HEK293 (cell line): ENCODE data around the gene COX10.

Source experiments
- CTCF ChIA-PET: fragments of 350-600 bp; formaldehyde crosslinking; extraction: SDS; loops from one replicate; lab custom pipeline; 2021; ENCODE audit warnings: antibody characterized with exemption; lab: Yijun Ruan, JAX
- POLR2A ChIA-PET: fragments of 300-600 bp; formaldehyde crosslinking; extraction: SDS; loops from one replicate; lab custom pipeline; 2020; ENCODE audit warnings: antibody characterized with exemption, inconsistent platforms; lab: Yijun Ruan, JAX
- H3K27ac ChIP-seq: fragments of 200-500 bp; sonication (Bioruptor generic); 2 replicates; pipeline ENCODE4 v1.5.1; 2014; ENCODE audit warnings: low read depth, low read length, control low read depth, inconsistent platforms; ENCODE audit errors: extremely low read depth
- H3K36me3 ChIP-seq, 2 experiments: fragments of 200-500 bp in 1 of 2; sonication (Bioruptor generic) in 1 of 2; 1 replicate in 1 of 2; 2 replicates in 1 of 2; pipeline ENCODE4 v1.5.1; 2014 to 2017; ENCODE audit warnings: inconsistent platforms in 2 of 2, low read length in 2 of 2; ENCODE audit not compliant: control insufficient read depth in 2 of 2, insufficient read depth in 1 of 2
- H3K4me1 ChIP-seq: fragments of 200-500 bp; sonication (Bioruptor generic); 2 replicates; pipeline ENCODE4 v1.5.1; 2014; ENCODE audit warnings: mild to moderate bottlenecking, low read length, inconsistent platforms; ENCODE audit not compliant: control insufficient read depth, insufficient read depth
- H3K4me3 ChIP-seq: 2 replicates; pipeline ENCODE4 v1.5.1; 2011; ENCODE audit warnings: low read depth, mild to moderate bottlenecking, control low read depth, low read length, moderate library complexity
- H3K9me3 ChIP-seq: fragments of 200-500 bp; sonication (Bioruptor generic); 2 replicates; pipeline ENCODE4 v1.5.1; 2014; ENCODE audit warnings: low read depth, low read length, inconsistent platforms; ENCODE audit not compliant: control insufficient read depth, insufficient read depth
- BCL6B ChIP-seq: fragments of 450-650 bp; formaldehyde crosslinking; IDR thresholded peaks from 2 replicates; pipeline ENCODE4 v1.5.1; 2017; ENCODE audit warnings: missing biosample characterization, missing genetic modification characterization
- ELK4 ChIP-seq: IDR thresholded peaks from 2 replicates; pipeline ENCODE4 v1.6.1; 2011; ENCODE audit warnings: mild to moderate bottlenecking, low read depth, low read length, borderline replicate concordance
- GLI2 ChIP-seq: fragments of 450-650 bp; formaldehyde crosslinking; IDR thresholded peaks from 2 replicates; pipeline ENCODE4; 2017; ENCODE audit warnings: missing biosample characterization, missing genetic modification characterization, low read depth, borderline replicate concordance
- HOXD13 ChIP-seq: sonication (generic); formaldehyde crosslinking; IDR thresholded peaks from 2 replicates; pipeline ENCODE4 v1.8.0; 2022; ENCODE audit warnings: missing genetic modification reagents, borderline replicate concordance
- KLF10 ChIP-seq: fragments of 450-650 bp; IDR thresholded peaks from 2 replicates; pipeline ENCODE4 v1.5.1; 2018; ENCODE audit warnings: missing biosample characterization, mild to moderate bottlenecking, missing genetic modification characterization
- SP3 ChIP-seq: fragments of 450-650 bp; formaldehyde crosslinking; IDR thresholded peaks from 2 replicates; pipeline ENCODE4 v1.5.1; 2016; ENCODE audit warnings: missing biosample characterization, missing genetic modification characterization
- SP7 ChIP-seq: fragments of 450-650 bp; formaldehyde crosslinking; IDR thresholded peaks from 2 replicates; pipeline ENCODE4 v1.5.1; 2016; ENCODE audit warnings: missing biosample characterization, missing genetic modification characterization
- ZBTB1 ChIP-seq: fragments of 450-650 bp; formaldehyde crosslinking; IDR thresholded peaks from 2 replicates; pipeline ENCODE4 v1.5.1; 2016; ENCODE audit warnings: missing biosample characterization, missing genetic modification characterization
- ZNF114 ChIP-seq: fragments of 450-650 bp; formaldehyde crosslinking; IDR thresholded peaks from 2 replicates; pipeline ENCODE4 v1.5.0; 2017; ENCODE audit warnings: missing biosample characterization, missing genetic modification characterization
- ZNF146 ChIP-seq: fragments of 450-650 bp; formaldehyde crosslinking; IDR thresholded peaks from 2 replicates; pipeline ENCODE4 v1.5.1; 2016; ENCODE audit warnings: missing biosample characterization, missing genetic modification characterization
- ZNF18 ChIP-seq: fragments of 450-650 bp; formaldehyde crosslinking; IDR thresholded peaks from 2 replicates; pipeline ENCODE4 v1.5.1; 2016; ENCODE audit warnings: missing biosample characterization, missing genetic modification characterization
- ZNF211 ChIP-seq: fragments of 450-650 bp; formaldehyde crosslinking; IDR thresholded peaks from 2 replicates; pipeline ENCODE4 v1.5.1; 2016; ENCODE audit warnings: low read depth, missing biosample characterization, missing genetic modification characterization
- ZNF274 ChIP-seq, 2 experiments: fragments of 200-500 bp in 1 of 2; fragments of 450-650 bp in 1 of 2; sonication (Bioruptor generic) in 1 of 2; formaldehyde crosslinking in 1 of 2; IDR thresholded peaks; 2 replicates each; pipeline versions ENCODE4 v1.5.1 to v1.6.1; 2014 to 2016; ENCODE audit warnings: borderline replicate concordance in 1 of 2, inconsistent platforms in 1 of 2, low read length in 1 of 2, missing biosample characterization in 1 of 2, missing genetic modification characterization in 1 of 2
- ZNF366 ChIP-seq: fragments of 450-650 bp; formaldehyde crosslinking; conservative IDR thresholded peaks from 2 replicates; pipeline ENCODE4 v1.5.1; 2016; ENCODE audit warnings: missing biosample characterization, missing genetic modification characterization
- ZNF423 ChIP-seq: fragments of 450-650 bp; formaldehyde crosslinking; IDR thresholded peaks from 2 replicates; pipeline ENCODE4 v1.5.1; 2016; ENCODE audit warnings: missing biosample characterization, missing genetic modification characterization
- ZNF48 ChIP-seq: fragments of 450-650 bp; formaldehyde crosslinking; IDR thresholded peaks from 2 replicates; pipeline ENCODE4 v1.5.1; 2016; ENCODE audit warnings: missing biosample characterization, missing genetic modification characterization
- ZNF514 ChIP-seq: fragments of 450-650 bp; formaldehyde crosslinking; IDR thresholded peaks from 2 replicates; pipeline ENCODE4 v1.5.1; 2016; ENCODE audit warnings: missing biosample characterization, missing genetic modification characterization
- ZNF555 ChIP-seq: fragments of 450-650 bp; formaldehyde crosslinking; conservative IDR thresholded peaks from 2 replicates; pipeline ENCODE4 v1.5.1; 2017; ENCODE audit warnings: missing biosample characterization, mild to moderate bottlenecking, missing genetic modification characterization, inconsistent platforms
- ZNF600 ChIP-seq: fragments of 450-650 bp; formaldehyde crosslinking; IDR thresholded peaks from 2 replicates; pipeline ENCODE4 v1.5.1; 2016; ENCODE audit warnings: missing biosample characterization, missing genetic modification characterization
- ZNF639 ChIP-seq: fragments of 450-650 bp; formaldehyde crosslinking; IDR thresholded peaks from 2 replicates; pipeline ENCODE4 v1.5.1; 2016; ENCODE audit warnings: missing biosample characterization, missing genetic modification characterization
- ZNF658 ChIP-seq: fragments of 450-650 bp; formaldehyde crosslinking; IDR thresholded peaks from 2 replicates; pipeline ENCODE4; 2016; ENCODE audit warnings: missing biosample characterization, missing genetic modification characterization
- ZNF76 ChIP-seq: fragments of 450-650 bp; formaldehyde crosslinking; IDR thresholded peaks from 2 replicates; pipeline ENCODE4; 2016; ENCODE audit warnings: low read depth, missing biosample characterization, missing genetic modification characterization, borderline replicate concordance
- ZNF768 ChIP-seq: fragments of 450-650 bp; formaldehyde crosslinking; IDR thresholded peaks from 2 replicates; pipeline ENCODE4 v1.5.1; 2018; ENCODE audit warnings: missing biosample characterization, mild to moderate bottlenecking, missing genetic modification characterization
- ZNF830 ChIP-seq: fragments of 450-650 bp; IDR thresholded peaks from 2 replicates; pipeline ENCODE4 v1.5.0; 2018; ENCODE audit warnings: missing biosample characterization, missing genetic modification characterization, low read depth, mild to moderate bottlenecking, moderate library complexity
- ZNF837 ChIP-seq: fragments of 450-650 bp; formaldehyde crosslinking; IDR thresholded peaks from 2 replicates; pipeline ENCODE4 v1.5.1; 2016; ENCODE audit warnings: missing biosample characterization, missing genetic modification characterization
- ZNF843 ChIP-seq: fragments of 450-650 bp; formaldehyde crosslinking; IDR thresholded peaks from 2 replicates; pipeline ENCODE4 v1.5.1; 2016; ENCODE audit warnings: missing biosample characterization, missing genetic modification characterization
- ZSCAN23 ChIP-seq: fragments of 450-650 bp; formaldehyde crosslinking; IDR thresholded peaks from 2 replicates; pipeline ENCODE4 v1.5.1; 2016; ENCODE audit warnings: missing biosample characterization, missing genetic modification characterization
- ZSCAN5A ChIP-seq: fragments of 450-650 bp; formaldehyde crosslinking; IDR thresholded peaks from 2 replicates; pipeline ENCODE4 v1.5.1; 2016; ENCODE audit warnings: missing biosample characterization, missing genetic modification characterization
- ZXDB ChIP-seq: fragments of 450-650 bp; formaldehyde crosslinking; IDR thresholded peaks from 2 replicates; pipeline ENCODE4 v1.5.1; 2016; ENCODE audit warnings: missing biosample characterization, missing genetic modification characterization

The COX10 gene

GRCh38 chr17:14157822-14158221 lies 88.5 kb downstream of the COX10 start:
- TF ChIP-seq ZNF600 (tag by site-specific recombination) (no peak), ZNF514 (tag by site-specific recombination) (no peak), ZNF114 (tag by site-specific recombination) (no peak), ZNF768 (tag by site-specific recombination) (no peak), ZNF555 (tag by site-specific recombination) (no peak), SP7 (tag by site-specific recombination) (no peak), ZNF76 (tag by site-specific recombination) (no peak), SP3 (tag by site-specific recombination) (no peak), ZNF639 (tag by site-specific recombination) (no peak), ZNF146 (no peak), BCL6B (no peak), ZNF658 (tag by site-specific recombination) (no peak), ZSCAN5A (tag by site-specific recombination) (no peak), ZXDB (tag by site-specific recombination) (no peak), ZNF366 (tag by site-specific recombination) (no peak), ZBTB1 (tag by site-specific recombination) (no peak), ZNF18 (tag by site-specific recombination) (no peak), ZSCAN23 (tag by site-specific recombination) (no peak), ZNF837 (no peak)
- H3K4me3 ChIP-seq = no peak overlapping the region
- CTCF ChIA-PET = interaction anchor here (0.7 kb wide), 1 partner anchor 10 kb away, joined by 3 read pairs; no protein-coding TSS in a partner anchor
- POLR2A ChIA-PET = no interaction called here
- H3K4me1 ChIP-seq = no peaks in the 10 kb centered on the region
- H3K9me3 ChIP-seq = no peaks in the 10 kb centered on the region
- peaks cover 0 to 5% of the 10 kb centered on the region in 2 experiments; a peak in 1 of 3 replicates for H3K36me3 ChIP-seq
- no peak overlapping the region for H3K27ac ChIP-seq

- no peak overlapping the region for H3K4me3 ChIP-seq
- no peaks in the 10 kb centered on the region for H3K4me1 ChIP-seq
- H3K36me3 ChIP-seq = peaks cover 0 to 9% of the 10 kb centered on the region in 2 experiments; a peak in 2 of 3 replicates
- H3K9me3 ChIP-seq = no peaks in the 10 kb centered on the region
- ChIA-PET CTCF (interaction anchor here (0.7 kb wide), 1 partner anchor 11 kb away, joined by 3 read pairs; no protein-coding TSS in a partner anchor), POLR2A (no interaction called here)
- no peak overlapping the region for H3K27ac ChIP-seq
- TF ChIP-seq HOXD13 (CRISPR knock-in tag) (no peak), ZNF211 (no peak), BCL6B (no peak), KLF10 (tag by site-specific recombination) (no peak), ELK4 (no peak), ZNF274 (IDR thresholded peaks at IDR 0.05; ENCODE audit: low read length) (no peak), ZNF274 (tag by site-specific recombination; IDR thresholded peaks at IDR 0.05; ENCODE audit: borderline replicate concordance) (no peak), GLI2 (tag by site-specific recombination) (no peak), ZNF830 (tag by site-specific recombination) (no peak), ZNF48 (no peak), ZNF768 (tag by site-specific recombination) (no peak), ZNF423 (tag by site-specific recombination) (no peak), ZNF843 (tag by site-specific recombination) (no peak)
Measured at GRCh38 chr17:14158707-14159106, 89.4 kb downstream of the COX10 start.
